Activated CD8-positive, alpha-beta memory T cell treated with anti-CD3 and anti-CD28 coated beads, Interleukin-2, amount 10 ng/mL, durations not matched to agents 7 days and 5 days (primary cell): ENCODE data around the gene DCDC2C. TPM values are rescaled to one million over a fixed set of nuclear protein-coding genes. Genes with fewer than 3 reads are reported as not detected.

Experiments used
- ATAC-seq: fragments of 150-1000 bp; cut with Tn5 transposase; one replicate; pipeline ENCODE4 v1.10.0; 2021; ENCODE audit warnings: moderate library complexity
- CTCF ChIA-PET: fragments of 350-600 bp; sonication (Branson Sonifier 250); formaldehyde crosslinking; loops from one replicate; lab custom pipeline; 2021; ENCODE audit warnings: antibody characterized with exemption; lab: Charles Lee
- DNase-seq: peaks from one replicate; pipeline ENCODE4 v3.0.0-alpha.2; 2020
- H3K27ac Mint-ChIP-seq: one replicate; pipeline ENCODE4 v1.8.0; 2021; ENCODE audit warnings: mild to moderate bottlenecking, mixed read lengths
- H3K27me3 Mint-ChIP-seq: one replicate; pipeline ENCODE4 v1.8.0; 2021; ENCODE audit warnings: mixed read lengths
- H3K36me3 Mint-ChIP-seq: one replicate; pipeline ENCODE4 v1.8.0; 2021; ENCODE audit warnings: mild to moderate bottlenecking, mixed read lengths
- H3K4me1 Mint-ChIP-seq: one replicate; pipeline ENCODE4 v1.8.0; 2021; ENCODE audit warnings: mixed read lengths
- H3K4me3 Mint-ChIP-seq: one replicate; pipeline ENCODE4 v1.8.0; 2021; ENCODE audit warnings: mild to moderate bottlenecking, moderate library complexity, mixed read lengths
- H3K9me3 Mint-ChIP-seq: one replicate; pipeline ENCODE4 v1.8.0; 2022; ENCODE audit warnings: low read depth, mixed read lengths
- total RNA-seq, 2 experiments: library from RNA; stranded (reverse); gene quantifications; one replicate each; pipeline ENCODE4 v1.2.3, GENCODE V29; 2021

Gene DCDC2C
- total RNA-seq, 2 experiments from 2014 or later = not detected

DNA sequence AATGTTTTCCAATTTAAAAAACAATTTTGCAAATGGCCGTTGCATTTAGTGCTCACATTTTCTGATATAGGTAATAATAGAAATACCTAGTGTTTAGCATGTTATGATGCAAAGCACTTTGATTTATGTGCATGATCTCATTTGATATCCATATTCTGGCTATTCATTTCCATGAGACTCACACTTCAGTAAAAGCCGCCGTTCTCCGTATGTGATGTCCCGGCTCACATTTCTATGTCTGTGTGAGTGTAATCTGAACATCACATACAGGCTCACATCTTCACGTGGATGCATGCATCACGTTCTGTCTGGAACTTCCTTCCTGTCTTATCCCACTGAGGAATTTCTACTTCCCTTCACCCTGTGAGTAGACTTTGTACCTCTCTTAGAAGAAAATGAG, 45.8 kb downstream of the DCDC2C start:
- Mint-ChIP-seq H3K4me1 (no peaks in the 10 kb centered on the region), H3K27ac (no peak overlapping the region), H3K36me3 (no peaks in the 10 kb centered on the region), H3K4me3 (no peak overlapping the region), H3K9me3 (no peaks in the 10 kb centered on the region), H3K27me3 (no peaks in the 10 kb centered on the region)
- DNase-seq (no peak), ATAC-seq (no peak)
- CTCF ChIA-PET = interaction anchor here (1.1 kb wide), 1 partner anchor 12 kb away, joined by 3 read pairs; no protein-coding TSS in a partner anchor

DNA sequence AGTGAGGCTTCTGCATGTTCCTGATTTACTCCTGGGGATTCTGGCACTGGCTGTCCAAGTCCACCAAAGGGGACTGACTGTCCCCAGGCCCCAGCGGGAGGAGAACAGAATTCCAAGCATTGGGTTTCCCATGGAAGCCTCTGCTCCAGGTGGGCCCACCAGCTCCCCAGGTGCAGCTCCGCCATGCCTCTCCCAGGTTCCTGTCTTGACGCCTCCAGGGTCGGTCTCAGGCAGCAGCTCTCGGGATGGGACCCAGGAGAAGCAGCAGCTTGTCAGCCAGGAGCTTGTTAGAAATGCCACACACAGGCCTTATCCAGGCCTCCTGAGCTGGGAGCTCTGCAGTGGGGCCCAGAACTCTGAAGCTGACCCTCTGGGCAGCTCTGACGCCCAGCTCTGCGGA, 47.9 kb downstream of the DCDC2C start:
- DNase-seq (no peak), ATAC-seq (no peak)
- Mint-ChIP-seq H3K27ac (no peak overlapping the region), H3K4me1 (no peaks in the 10 kb centered on the region), H3K27me3 (no peaks in the 10 kb centered on the region), H3K9me3 (peaks cover 3% of the 10 kb centered on the region), H3K4me3 (no peak overlapping the region), H3K36me3 (no peaks in the 10 kb centered on the region)
- CTCF ChIA-PET = interaction anchor here (2.0 kb wide), 1 partner anchor 30 kb away, joined by 5 read pairs; no protein-coding TSS in a partner anchor

DNA sequence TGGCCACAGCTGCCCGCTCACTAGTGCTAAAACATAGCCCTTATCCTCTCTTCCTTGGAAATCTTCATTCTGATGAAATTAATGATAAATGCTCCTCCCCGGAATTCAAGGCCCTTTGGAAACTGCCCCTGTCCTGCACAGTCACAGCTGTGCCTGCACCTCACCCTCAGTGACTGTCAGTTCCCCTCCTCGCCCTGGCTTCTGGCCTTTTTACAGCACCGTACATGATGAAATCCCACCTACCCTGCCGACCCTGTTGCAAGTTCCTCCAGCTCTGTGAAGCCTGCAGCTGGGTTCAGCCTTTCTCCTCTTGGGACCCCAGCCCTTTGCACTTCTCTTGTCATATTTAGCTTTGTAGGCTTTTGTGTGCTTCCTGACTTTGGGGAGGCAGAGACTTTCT, 48.4 kb downstream of the DCDC2C start:
- ATAC-seq = no peak
- no peaks in the 10 kb centered on the region for H3K36me3 Mint-ChIP-seq
- H3K27me3 Mint-ChIP-seq = no peaks in the 10 kb centered on the region
- H3K4me1 Mint-ChIP-seq = no peaks in the 10 kb centered on the region
- DNase-seq = no peak
- no peak overlapping the region for H3K27ac Mint-ChIP-seq
- H3K9me3 Mint-ChIP-seq = peaks cover 3% of the 10 kb centered on the region
- H3K4me3 Mint-ChIP-seq = no peak overlapping the region
- CTCF ChIA-PET = interaction anchor here (2.0 kb wide), 1 partner anchor 29 kb away, joined by 5 read pairs; no protein-coding TSS in a partner anchor

DNA sequence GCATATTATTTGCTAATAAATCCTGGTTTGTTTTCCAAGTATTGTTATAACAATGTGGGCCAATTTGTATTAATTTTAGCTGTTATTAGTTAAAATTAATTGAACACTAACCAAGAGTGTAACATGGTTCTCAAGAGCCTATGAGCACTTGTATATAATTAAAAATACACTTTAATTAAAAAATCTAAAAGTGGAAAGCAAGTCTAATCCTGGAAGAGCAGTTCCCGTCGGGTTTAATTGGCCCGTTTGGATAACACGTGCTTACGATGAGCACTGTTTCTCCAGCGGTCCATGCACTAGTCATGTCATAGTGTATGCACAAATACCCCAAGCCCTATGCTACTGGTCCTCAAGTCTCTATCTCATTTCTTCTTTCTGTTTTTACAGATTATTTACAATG, 49.0 kb downstream of the DCDC2C start:
- no peak overlapping the region for H3K27ac Mint-ChIP-seq
- no peaks in the 10 kb centered on the region for H3K36me3 Mint-ChIP-seq
- DNase-seq = no peak
- no peak overlapping the region for H3K4me3 Mint-ChIP-seq
- CTCF ChIA-PET = interaction anchor here (2.0 kb wide), 1 partner anchor 29 kb away, joined by 5 read pairs; no protein-coding TSS in a partner anchor
- no peak for ATAC-seq
- no peaks in the 10 kb centered on the region for H3K27me3 Mint-ChIP-seq
- peaks cover 3% of the 10 kb centered on the region for H3K9me3 Mint-ChIP-seq
- H3K4me1 Mint-ChIP-seq = no peaks in the 10 kb centered on the region

DNA sequence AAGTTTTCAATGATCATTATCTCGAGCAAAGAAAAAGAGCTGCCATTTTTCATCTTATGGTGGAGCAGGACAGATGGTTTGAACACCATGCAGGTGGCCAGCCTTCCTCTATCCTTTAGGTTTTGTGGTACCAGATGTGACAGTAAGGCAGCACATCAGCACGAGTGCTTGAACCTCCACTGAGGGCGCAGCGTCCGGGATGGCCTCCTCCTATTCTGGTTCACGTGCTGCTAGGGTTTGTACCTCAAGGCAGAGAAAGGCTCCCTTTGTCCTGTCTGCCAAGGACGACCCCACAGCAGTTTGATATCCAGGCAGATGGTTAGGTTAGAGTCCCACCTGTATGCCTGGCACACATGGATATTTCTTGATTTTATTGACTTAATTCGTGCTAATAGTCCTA, 50.2 kb downstream of the DCDC2C start:
- Mint-ChIP-seq H3K36me3 (no peaks in the 10 kb centered on the region), H3K4me1 (no peaks in the 10 kb centered on the region), H3K27ac (no peak overlapping the region), H3K4me3 (no peak overlapping the region), H3K9me3 (peaks cover 3% of the 10 kb centered on the region), H3K27me3 (no peaks in the 10 kb centered on the region)
- ATAC-seq (no peak), DNase-seq (no peak)
- CTCF ChIA-PET = no interaction called here

DNA sequence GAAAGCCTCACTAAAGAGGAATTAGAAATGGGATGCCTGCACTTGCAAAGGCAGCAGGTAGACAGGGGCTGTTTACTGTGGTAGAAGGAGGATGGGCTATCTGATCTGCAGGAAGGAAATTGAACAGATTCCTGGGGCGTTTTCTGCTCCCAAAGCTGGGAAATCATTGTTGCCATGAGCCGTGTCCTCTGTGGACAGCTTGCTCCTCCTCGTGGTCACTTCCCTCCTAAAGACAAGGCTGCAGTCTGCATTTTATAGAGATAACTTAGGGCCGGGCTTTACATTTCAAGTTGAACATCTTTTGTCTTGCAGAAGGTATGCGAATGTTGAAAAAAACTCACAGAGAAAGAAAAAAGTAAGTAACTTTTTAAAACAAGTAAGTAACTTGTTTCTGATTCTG, 50.9 kb downstream of the DCDC2C start:
- H3K9me3 Mint-ChIP-seq = peaks cover 3% of the 10 kb centered on the region
- no peak overlapping the region for H3K4me3 Mint-ChIP-seq
- H3K4me1 Mint-ChIP-seq = no peaks in the 10 kb centered on the region
- no peak for DNase-seq
- H3K27me3 Mint-ChIP-seq = no peaks in the 10 kb centered on the region
- no peak for ATAC-seq
- no peaks in the 10 kb centered on the region for H3K36me3 Mint-ChIP-seq
- no peak overlapping the region for H3K27ac Mint-ChIP-seq
- CTCF ChIA-PET = no interaction called here

DNA sequence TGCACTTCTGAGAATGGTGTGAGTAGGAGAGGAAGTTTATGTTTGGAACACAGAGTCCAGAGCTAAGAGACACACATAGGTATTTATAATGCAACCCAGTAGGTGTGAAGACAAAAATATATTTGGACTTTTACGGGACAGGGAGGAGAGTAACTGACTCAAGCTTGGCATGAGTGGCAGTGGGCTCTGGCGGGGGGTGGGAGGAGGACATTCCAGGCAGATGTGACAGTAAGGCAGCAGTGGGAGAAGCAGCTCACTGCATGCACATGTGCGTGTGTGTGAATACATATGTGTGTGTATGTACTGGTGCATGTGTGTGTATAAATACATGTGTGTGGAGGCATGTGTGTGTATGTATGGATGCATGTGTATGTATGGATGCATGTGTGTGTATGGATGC, 51.4 kb downstream of the DCDC2C start:
- Mint-ChIP-seq H3K27me3 (no peaks in the 10 kb centered on the region), H3K4me1 (no peaks in the 10 kb centered on the region), H3K9me3 (peaks cover 3% of the 10 kb centered on the region), H3K27ac (no peak overlapping the region), H3K36me3 (no peaks in the 10 kb centered on the region), H3K4me3 (no peak overlapping the region)
- CTCF ChIA-PET = no interaction called here
- ATAC-seq (no peak), DNase-seq (no peak)

DNA sequence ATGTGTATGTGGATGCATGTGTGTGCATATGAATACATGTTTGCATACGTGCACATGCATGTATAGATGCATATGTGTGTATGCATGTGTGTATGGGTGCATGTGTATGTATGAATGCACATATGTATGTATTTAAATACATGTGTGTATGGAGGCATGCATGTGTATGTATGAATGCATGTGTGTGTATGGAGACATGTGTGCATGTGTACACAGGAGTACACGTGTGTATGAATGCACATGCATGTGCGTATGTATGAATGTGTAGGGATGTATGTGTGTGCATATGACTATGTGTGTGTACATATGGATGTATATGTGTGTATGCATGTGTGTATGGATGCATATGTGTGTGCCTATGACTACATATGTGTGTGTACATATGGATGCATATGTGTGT, 51.9 kb downstream of the DCDC2C start:
- H3K4me3 Mint-ChIP-seq = no peak overlapping the region
- H3K27me3 Mint-ChIP-seq = no peaks in the 10 kb centered on the region
- H3K9me3 Mint-ChIP-seq = peaks cover 3% of the 10 kb centered on the region

DNA sequence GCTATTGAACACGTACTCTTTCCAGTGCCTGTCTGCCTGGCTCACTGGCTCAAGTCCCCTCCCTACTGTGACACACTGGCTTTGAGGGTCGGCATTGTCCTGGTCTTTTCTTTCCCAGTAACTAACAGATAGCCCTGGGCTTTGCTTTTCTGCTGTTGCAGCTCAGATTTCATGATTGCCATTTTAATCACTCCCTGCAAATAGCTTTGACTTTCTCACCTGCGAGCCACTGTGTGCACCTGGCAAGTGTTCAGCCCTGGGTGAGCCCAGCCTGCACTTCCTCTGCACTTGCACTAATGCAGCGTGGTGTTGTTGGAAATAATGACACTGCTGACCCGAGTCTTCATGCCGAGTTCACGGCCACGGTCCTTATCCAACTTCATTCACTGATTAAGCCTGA, 52.9 kb downstream of the DCDC2C start:
- no peak overlapping the region for H3K4me3 Mint-ChIP-seq
- no peaks in the 10 kb centered on the region for H3K4me1 Mint-ChIP-seq
- no peak overlapping the region for H3K27ac Mint-ChIP-seq
- DNase-seq (no peak), ATAC-seq (no peak)
- H3K36me3 Mint-ChIP-seq = no peaks in the 10 kb centered on the region
- CTCF ChIA-PET = no interaction called here
- no peaks in the 10 kb centered on the region for H3K27me3 Mint-ChIP-seq
- H3K9me3 Mint-ChIP-seq = peaks cover 3% of the 10 kb centered on the region

More for the DNA sequence above, 51.9 kb downstream of the DCDC2C start:
- Mint-ChIP-seq H3K4me1 (no peaks in the 10 kb centered on the region), H3K27ac (no peak overlapping the region), H3K36me3 (no peaks in the 10 kb centered on the region)
- DNase-seq = no peak
- ATAC-seq = no peak
- CTCF ChIA-PET = no interaction called here

DNA sequence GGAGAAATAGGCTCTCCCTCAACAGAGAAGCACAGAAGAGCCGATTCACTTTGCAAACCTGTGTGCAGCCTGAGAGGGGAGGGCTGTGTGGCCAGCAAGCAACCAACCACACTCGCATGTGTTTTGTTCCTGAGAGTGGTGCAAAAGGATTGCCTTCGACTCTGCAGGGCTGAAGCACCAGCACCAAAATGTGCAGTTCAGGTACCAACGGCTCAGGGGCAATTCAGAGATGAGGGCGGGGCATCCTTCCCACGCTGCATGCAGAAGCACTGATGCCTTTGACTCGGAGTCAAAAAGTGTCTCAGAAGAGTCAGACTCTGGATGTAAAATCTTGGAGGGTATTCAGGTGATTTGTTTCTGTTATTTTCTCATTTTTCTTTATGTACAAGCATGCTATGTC, 55.5 kb downstream of the DCDC2C start:
- H3K9me3 Mint-ChIP-seq = peaks cover 3% of the 10 kb centered on the region
- ATAC-seq (no peak), DNase-seq (no peak)
- CTCF ChIA-PET = no interaction called here
- H3K27ac Mint-ChIP-seq = no peak overlapping the region
- H3K36me3 Mint-ChIP-seq = no peaks in the 10 kb centered on the region
- H3K4me3 Mint-ChIP-seq = no peak overlapping the region
- H3K27me3 Mint-ChIP-seq = no peaks in the 10 kb centered on the region
- no peaks in the 10 kb centered on the region for H3K4me1 Mint-ChIP-seq

DNA sequence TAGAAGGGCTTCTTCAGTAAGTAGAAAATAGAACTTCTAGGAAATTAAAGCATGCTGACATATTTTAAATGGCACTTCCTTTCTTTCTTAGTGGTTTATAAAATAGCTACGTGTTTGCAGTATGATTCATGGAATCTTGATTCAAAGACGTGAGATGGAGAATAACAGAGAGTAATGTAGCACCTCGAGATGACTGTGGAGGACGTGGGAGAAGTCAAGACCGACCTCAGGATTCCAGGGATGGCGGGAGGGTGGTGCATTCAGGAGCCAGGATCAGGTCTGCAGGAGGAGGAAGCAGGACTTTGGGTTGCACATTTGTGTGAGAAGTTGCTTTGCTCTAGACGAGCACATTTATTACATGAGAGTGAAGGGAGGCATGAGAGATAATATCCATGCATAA, 56.0 kb downstream of the DCDC2C start:
- no peaks in the 10 kb centered on the region for H3K36me3 Mint-ChIP-seq
- no peaks in the 10 kb centered on the region for H3K4me1 Mint-ChIP-seq
- H3K4me3 Mint-ChIP-seq = no peak overlapping the region
- CTCF ChIA-PET = no interaction called here
- H3K9me3 Mint-ChIP-seq = peaks cover 3% of the 10 kb centered on the region
- H3K27ac Mint-ChIP-seq = no peak overlapping the region
- ATAC-seq (no peak), DNase-seq (no peak)
- H3K27me3 Mint-ChIP-seq = no peaks in the 10 kb centered on the region

DNA sequence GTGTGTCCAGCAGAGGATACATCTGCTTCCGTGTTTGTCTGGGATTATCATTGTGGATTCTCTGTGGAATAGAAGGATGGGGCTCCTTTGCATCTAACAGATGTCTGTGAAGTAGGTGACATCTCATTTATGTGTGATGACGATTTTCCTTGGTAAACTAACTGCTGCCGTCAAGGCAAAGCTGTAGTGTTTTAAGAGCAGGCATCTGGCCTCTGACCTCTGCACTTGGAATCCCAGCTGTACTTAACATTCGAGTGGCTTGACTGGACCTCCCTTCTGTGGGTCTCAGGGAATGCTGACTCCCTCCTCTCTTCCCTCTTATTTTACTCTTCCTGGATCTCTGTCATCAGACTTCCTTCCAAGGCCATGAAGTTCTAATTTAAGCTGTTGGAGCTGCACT, 56.4 kb downstream of the DCDC2C start:
- no peaks in the 10 kb centered on the region for H3K4me1 Mint-ChIP-seq
- H3K27me3 Mint-ChIP-seq = no peaks in the 10 kb centered on the region
- peaks cover 3% of the 10 kb centered on the region for H3K9me3 Mint-ChIP-seq
- ATAC-seq (no peak), DNase-seq (no peak)
- CTCF ChIA-PET = no interaction called here
- H3K4me3 Mint-ChIP-seq = no peak overlapping the region
- no peak overlapping the region for H3K27ac Mint-ChIP-seq
- H3K36me3 Mint-ChIP-seq = no peaks in the 10 kb centered on the region

DNA sequence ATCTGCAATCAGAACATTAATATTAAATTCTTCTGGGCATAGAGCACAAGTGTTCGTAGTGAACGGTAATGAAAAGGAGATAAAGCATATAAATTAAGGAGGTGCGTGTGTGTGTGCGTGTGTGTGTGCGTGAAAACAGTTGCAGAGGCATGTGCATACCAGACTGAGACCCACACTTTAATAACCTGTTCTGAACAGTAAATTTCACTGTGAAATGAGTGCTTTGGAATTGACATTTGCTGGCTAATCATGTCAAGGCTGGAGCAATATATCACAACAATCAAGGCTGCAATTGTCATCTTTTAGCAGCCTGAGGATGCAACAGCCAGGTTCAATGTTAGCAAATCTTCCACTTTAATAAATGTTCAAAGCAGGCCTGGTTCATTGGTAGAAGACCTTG, 57.9 kb downstream of the DCDC2C start:
- DNase-seq (peak; percentile 8), ATAC-seq (no peak)
- Mint-ChIP-seq H3K4me1 (no peaks in the 10 kb centered on the region), H3K4me3 (no peak overlapping the region), H3K9me3 (no peaks in the 10 kb centered on the region), H3K27me3 (peaks cover 3% of the 10 kb centered on the region), H3K27ac (no peak overlapping the region), H3K36me3 (no peaks in the 10 kb centered on the region)
- CTCF ChIA-PET = interaction anchor here (1.5 kb wide), 1 partner anchor 13 kb away, joined by 3 read pairs; no protein-coding TSS in a partner anchor

DNA sequence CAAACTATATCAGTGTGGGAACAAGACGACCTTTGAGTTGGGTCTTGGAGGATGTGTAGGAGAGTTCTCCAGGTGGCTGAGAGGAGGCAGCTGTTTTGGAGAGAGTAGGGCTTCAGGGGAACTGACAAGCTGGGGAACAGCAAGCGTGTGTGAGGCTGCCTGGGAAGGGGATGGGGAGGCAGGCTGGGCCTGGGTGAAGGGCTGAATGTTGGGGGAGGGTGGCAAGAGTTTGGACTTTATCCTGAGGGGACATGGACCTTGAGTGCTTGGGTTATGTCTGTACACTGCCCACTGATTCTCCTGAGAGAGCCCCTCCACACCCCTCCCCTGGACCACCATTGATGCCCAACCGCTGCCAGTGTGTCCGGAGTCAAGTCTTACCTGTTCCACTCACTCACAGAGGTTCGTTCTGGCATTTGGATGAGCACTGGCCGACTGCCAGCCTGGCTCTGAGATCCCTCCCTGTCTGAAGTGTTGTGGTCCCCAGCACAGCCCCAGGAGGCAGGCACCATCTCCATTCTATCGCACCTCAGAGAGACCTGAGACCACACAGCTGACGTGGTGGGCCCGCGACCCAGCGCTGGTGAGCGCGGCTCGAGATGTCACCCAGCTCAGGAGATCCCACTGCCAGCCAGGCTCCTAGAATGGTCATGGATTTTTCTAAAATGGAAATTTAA, 59.5 kb downstream of the DCDC2C start:
- no peak overlapping the region for H3K4me3 Mint-ChIP-seq
- ATAC-seq (no peak), DNase-seq (no peak)
- CTCF ChIA-PET = no interaction called here
- H3K4me1 Mint-ChIP-seq = no peaks in the 10 kb centered on the region
- no peak overlapping the region for H3K27ac Mint-ChIP-seq
- H3K9me3 Mint-ChIP-seq = no peaks in the 10 kb centered on the region
- no peaks in the 10 kb centered on the region for H3K36me3 Mint-ChIP-seq
- peaks cover 3% of the 10 kb centered on the region for H3K27me3 Mint-ChIP-seq
